Activated naive CD8-positive, alpha-beta T cell treated with anti-CD3 and anti-CD28 coated beads, Interleukin-2, amount 50 U/mL, for 16 hours (primary cell): ENCODE results near the gene RBMS1.

ENCODE experiments used
- DNase-seq: peaks from one replicate; pipeline ENCODE4 v3.0.0-alpha.2; 2020; ENCODE audit warnings: low read depth, low spot score

RBMS1 gene

GRCh38 chr2:160333324-160334027 lies 160.1 kb downstream of the RBMS1 start:
- no peak for DNase-seq

GRCh38 chr2:160332318-160332717 lies 161.3 kb downstream of the RBMS1 start:
- DNase-seq, result no peak

GRCh38 chr2:160331258-160332025 lies 162.2 kb downstream of the RBMS1 start:
- no peak for DNase-seq

- no peak for DNase-seq
Observed at GRCh38 chr2:160328811-160329527, 164.6 kb downstream of the RBMS1 start.

- DNase-seq, result no peak
Observed at GRCh38 chr2:160326786-160327185, 166.8 kb downstream of the RBMS1 start.

- no peak for DNase-seq
Observed at GRCh38 chr2:160325418-160325817, 168.2 kb downstream of the RBMS1 start.

GRCh38 chr2:160324917-160325316 lies 168.7 kb downstream of the RBMS1 start:
- no peak for DNase-seq

GRCh38 chr2:160324161-160324800 lies 169.3 kb downstream of the RBMS1 start:
- DNase-seq, result no peak

- DNase-seq, result no peak
Observed at GRCh38 chr2:160322320-160322719, 171.3 kb downstream of the RBMS1 start.

GRCh38 chr2:160321006-160321405 lies 172.6 kb downstream of the RBMS1 start:
- no peak for DNase-seq

GRCh38 chr2:160319700-160320099 lies 173.9 kb downstream of the RBMS1 start:
- DNase-seq, result no peak

- DNase-seq, result no peak
Observed at GRCh38 chr2:160318218-160318617, 175.4 kb downstream of the RBMS1 start.

GRCh38 chr2:160317181-160318099 lies 176.2 kb downstream of the RBMS1 start:
- DNase-seq, result no peak

GRCh38 chr2:160315337-160315736 lies 178.3 kb downstream of the RBMS1 start:
- DNase-seq, result no peak

- no peak for DNase-seq
Observed at GRCh38 chr2:160310118-160310828, 183.3 kb downstream of the RBMS1 start.

- no peak for DNase-seq
Observed at GRCh38 chr2:160309585-160309984, 184.0 kb downstream of the RBMS1 start.

- no peak for DNase-seq
Observed at GRCh38 chr2:160308915-160309314, 184.7 kb downstream of the RBMS1 start.

GRCh38 chr2:160308476-160308875 lies 185.1 kb downstream of the RBMS1 start:
- no peak for DNase-seq

GRCh38 chr2:160306985-160307384 lies 186.6 kb downstream of the RBMS1 start:
- no peak for DNase-seq

GRCh38 chr2:160305081-160305750 lies 188.4 kb downstream of the RBMS1 start:
- DNase-seq, result no peak
